Measurements from ENCODE around the gene ERCC3.

The ERCC3 gene

DNA sequence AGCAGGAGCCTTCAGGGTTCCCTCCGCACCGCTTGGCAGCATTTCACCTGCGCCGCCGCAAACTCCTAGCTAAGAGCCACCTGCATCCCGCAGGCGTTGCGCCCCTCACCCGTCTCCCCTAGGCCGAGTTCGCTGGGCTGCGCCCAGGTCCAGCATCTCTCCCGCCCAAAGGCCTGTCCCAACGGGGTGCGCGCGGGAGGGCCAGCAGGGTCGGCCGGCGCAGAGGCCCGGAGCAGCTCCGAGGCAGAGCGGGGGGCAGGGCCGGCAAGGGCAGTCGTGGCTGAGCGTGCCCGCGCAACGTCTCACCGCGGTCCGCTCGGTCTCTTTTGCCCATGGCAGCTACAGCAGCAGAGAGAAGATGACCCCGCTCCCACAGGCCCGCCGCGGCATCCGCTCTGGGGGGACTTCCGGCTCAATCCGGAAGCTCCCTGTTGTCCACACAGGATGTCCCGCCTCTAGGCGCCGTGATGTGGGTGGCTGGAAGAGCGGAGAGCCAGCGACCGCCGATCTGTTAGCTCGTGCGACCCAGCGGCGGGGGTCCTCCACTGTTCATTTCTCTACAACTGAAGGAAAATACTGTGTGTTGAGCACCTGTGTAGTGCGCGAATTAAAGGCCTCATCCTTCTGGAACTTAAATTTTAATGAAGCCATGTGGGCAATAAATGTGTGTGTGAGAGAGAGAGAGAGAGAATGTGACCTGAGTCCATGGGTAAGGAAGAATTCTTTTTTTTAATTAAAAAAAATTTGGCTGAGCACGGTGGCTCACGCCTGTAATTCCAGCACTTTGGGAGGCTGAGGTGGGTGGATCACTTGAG, at the start of gene ERCC3:
TSS of gene ERCC3 (minus strand) at position 397 of the 815 bp plus-strand sequence. CDS start at position 334, 63 bp downstream.
- H3K9me3 Mint-ChIP-seq = no peaks in the 10 kb centered on the region
- peak within 1 kb of the TSS; percentile 93 for H3K27ac Mint-ChIP-seq
- peak within 1 kb of the TSS; percentile 97 for H3K4me3 Mint-ChIP-seq
- H3K27me3 Mint-ChIP-seq (ENCODE audit: low read depth) = no peaks in the 10 kb centered on the region
- H3K36me3 Mint-ChIP-seq (ENCODE audit: low read depth) = peaks cover 25% of the 10 kb centered on the region
- H3K4me1 Mint-ChIP-seq (ENCODE audit: low read depth) = peaks cover 20% of the 10 kb centered on the region

DNA sequence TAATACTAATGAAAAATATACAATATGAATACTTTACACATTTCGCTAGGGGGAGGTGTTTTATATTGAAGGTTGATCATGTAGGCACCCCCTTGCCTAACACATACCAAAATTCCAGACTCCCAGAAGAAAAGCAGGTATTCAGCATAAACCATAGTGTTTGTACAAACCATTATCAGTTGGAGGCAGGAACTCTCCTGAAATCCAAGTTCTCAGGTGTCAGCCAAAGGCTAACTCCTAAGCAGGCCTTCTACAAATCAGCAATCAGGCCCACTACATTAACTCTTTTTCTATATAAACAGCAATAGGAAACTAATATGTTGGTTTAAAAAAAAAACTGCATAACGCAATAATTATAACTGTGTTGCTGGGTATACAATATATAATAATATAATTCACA, 49.3 kb upstream of the ERCC3 start:
- H3K9me3 Mint-ChIP-seq = no peaks in the 10 kb centered on the region
- no peaks in the 10 kb centered on the region for H3K27me3 Mint-ChIP-seq (ENCODE audit: low read depth)
- no peak overlapping the region for H3K27ac Mint-ChIP-seq
- H3K36me3 Mint-ChIP-seq (ENCODE audit: low read depth) = peaks cover 13% of the 10 kb centered on the region
- no peak overlapping the region for H3K4me3 Mint-ChIP-seq
- peaks cover 5% of the 10 kb centered on the region for H3K4me1 Mint-ChIP-seq (ENCODE audit: low read depth)

DNA sequence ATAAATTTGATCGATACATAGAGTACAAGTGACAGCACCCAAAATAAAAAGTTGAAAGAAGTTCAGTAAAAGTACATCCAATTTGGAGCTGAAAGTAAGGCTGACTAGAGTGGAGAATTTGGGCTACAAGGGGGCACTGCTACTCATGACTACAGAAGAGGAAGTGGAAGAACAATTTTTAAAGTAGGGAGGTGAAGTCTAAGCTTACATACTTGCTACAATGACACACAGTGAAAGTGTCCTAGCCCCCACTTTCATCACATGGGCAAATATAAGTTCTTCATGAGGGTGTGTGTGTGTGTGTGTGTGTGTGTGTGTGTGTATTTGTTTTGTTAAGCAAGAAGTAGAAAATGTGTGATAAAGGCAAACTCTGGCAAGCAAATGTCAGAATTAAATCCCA, 48.2 kb upstream of the ERCC3 start:
- no peak overlapping the region for H3K27ac Mint-ChIP-seq
- peaks cover 16% of the 10 kb centered on the region for H3K36me3 Mint-ChIP-seq (ENCODE audit: low read depth)

DNA sequence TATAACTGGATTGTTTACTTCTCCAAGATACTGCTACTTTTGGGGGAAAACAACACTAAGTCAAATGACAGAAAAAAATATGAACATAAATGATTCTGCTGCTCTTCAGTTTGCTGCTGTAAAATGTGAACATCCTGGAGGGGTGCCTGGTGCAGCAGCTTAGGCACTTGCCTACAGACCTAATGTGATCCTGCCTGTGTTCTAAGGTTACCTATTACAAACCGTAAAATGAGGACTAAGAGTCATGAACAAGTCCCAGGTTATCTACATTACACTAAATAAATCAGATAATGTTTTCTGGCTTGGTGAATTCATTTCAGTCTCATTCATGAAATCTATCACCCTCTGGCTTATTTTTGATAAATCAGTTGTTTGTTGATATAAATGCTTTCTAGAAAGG, 38.4 kb upstream of the ERCC3 start:
- Mint-ChIP-seq H3K36me3 (ENCODE audit: low read depth) (peaks cover 9% of the 10 kb centered on the region), H3K27me3 (ENCODE audit: low read depth) (no peaks in the 10 kb centered on the region), H3K4me1 (ENCODE audit: low read depth) (no peaks in the 10 kb centered on the region)

More for the DNA sequence above, 48.2 kb upstream of the ERCC3 start:
- H3K4me1 Mint-ChIP-seq (ENCODE audit: low read depth) = peaks cover 5% of the 10 kb centered on the region
- no peak overlapping the region for H3K4me3 Mint-ChIP-seq
- H3K27me3 Mint-ChIP-seq (ENCODE audit: low read depth) = no peaks in the 10 kb centered on the region
- no peaks in the 10 kb centered on the region for H3K9me3 Mint-ChIP-seq

DNA sequence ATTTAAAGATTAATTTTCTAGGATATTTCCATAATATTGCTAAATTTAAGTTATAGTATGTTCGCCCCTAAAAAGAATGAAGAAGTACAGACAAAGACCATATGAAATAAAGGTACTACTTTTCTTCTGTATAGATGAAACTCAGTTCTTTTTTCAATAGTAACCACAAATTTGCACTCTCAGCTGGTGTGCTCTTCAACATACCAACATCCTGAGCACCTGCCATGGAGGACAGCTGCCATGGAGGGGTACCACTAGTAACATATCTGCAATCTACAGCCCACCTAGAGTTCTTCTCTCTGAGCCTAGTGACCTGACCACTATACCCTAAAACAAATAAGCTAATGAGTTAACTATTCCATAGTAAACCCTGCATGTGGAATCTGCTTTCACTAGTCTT, 36.8 kb upstream of the ERCC3 start:
- Mint-ChIP-seq H3K4me1 (ENCODE audit: low read depth) (no peaks in the 10 kb centered on the region), H3K27me3 (ENCODE audit: low read depth) (no peaks in the 10 kb centered on the region), H3K9me3 (no peaks in the 10 kb centered on the region), H3K27ac (no peak overlapping the region), H3K4me3 (no peak overlapping the region), H3K36me3 (ENCODE audit: low read depth) (peaks cover 12% of the 10 kb centered on the region)

More for the DNA sequence above, 38.4 kb upstream of the ERCC3 start:
- no peaks in the 10 kb centered on the region for H3K9me3 Mint-ChIP-seq
- no peak overlapping the region for H3K27ac Mint-ChIP-seq
- no peak overlapping the region for H3K4me3 Mint-ChIP-seq

DNA sequence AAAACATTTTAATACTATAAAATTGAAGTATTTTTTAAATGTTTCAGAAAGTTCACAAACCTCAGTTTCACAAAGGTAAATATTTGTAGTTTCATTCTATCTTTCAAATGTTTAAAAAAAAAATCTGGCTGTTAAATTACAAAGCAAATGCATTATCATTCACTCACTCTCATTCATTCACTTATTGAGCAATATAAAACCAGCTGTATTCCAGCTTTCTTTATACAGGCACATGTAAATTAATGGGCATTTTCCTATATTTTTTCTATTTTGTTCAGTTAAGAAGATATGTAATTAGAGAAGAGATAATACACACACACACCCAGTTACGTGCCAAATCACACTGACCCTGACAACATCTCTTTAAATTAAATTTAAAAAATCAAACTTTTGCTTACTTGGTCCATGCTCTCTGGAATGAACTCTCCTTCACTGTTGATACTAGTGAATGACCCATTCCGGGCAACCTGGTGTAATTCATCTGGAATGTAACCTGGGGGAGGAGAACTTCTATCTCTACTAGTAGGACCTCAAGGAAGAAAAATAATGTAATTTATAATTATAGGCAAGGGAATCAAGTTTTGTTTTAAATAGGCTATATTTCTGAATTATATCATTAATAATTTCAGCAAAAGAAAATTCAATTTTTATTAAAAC, 32.5 kb upstream of the ERCC3 start:
- H3K36me3 Mint-ChIP-seq (ENCODE audit: low read depth) = peaks cover 20% of the 10 kb centered on the region
- no peak overlapping the region for H3K4me3 Mint-ChIP-seq
- no peaks in the 10 kb centered on the region for H3K27me3 Mint-ChIP-seq (ENCODE audit: low read depth)
- no peak overlapping the region for H3K27ac Mint-ChIP-seq
- H3K9me3 Mint-ChIP-seq = no peaks in the 10 kb centered on the region
- H3K4me1 Mint-ChIP-seq (ENCODE audit: low read depth) = no peaks in the 10 kb centered on the region

DNA sequence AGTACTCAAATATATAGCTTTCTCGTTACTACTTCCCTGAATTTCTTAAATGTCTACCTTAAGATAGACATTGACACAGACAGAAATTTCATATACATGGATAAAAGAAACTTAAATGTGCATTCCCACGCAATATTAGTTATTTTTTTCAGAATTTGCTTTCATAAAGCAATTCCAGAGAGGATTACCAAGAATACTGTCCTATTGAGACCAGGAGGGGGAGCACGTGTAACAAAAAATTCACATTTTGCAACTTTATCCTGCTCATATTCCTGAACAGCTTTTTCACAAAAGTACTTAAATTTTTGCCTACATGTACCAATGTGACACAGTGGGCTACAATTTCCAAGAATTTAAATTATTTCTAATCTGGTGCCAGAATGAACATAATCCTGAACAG, 30.7 kb upstream of the ERCC3 start:
- H3K27me3 Mint-ChIP-seq (ENCODE audit: low read depth) = no peaks in the 10 kb centered on the region
- peaks cover 7% of the 10 kb centered on the region for H3K9me3 Mint-ChIP-seq
- H3K4me1 Mint-ChIP-seq (ENCODE audit: low read depth) = peaks cover 3% of the 10 kb centered on the region
- no peak overlapping the region for H3K27ac Mint-ChIP-seq
- H3K36me3 Mint-ChIP-seq (ENCODE audit: low read depth) = peaks cover 29% of the 10 kb centered on the region
- H3K4me3 Mint-ChIP-seq = no peak overlapping the region

DNA sequence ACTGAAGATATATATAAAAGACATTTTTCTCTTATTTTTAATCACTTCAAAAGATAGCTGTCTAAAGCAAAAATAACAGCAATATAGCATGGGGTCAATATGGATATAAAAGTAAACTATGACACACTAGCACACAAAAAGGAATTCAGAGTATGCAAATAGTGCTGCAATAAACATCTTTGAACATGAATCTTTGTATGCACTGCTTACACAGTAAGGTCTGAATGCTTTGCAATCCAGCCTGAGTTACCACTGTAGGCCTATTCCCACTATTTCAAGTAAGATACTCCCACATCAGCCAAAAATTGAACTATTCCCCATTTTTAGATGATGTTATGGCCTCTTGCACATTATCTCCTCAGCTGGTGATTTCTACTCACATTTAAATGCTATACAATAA, 27.4 kb upstream of the ERCC3 start:
- Mint-ChIP-seq H3K4me1 (ENCODE audit: low read depth) (peaks cover 3% of the 10 kb centered on the region), H3K4me3 (no peak overlapping the region), H3K27ac (no peak overlapping the region), H3K27me3 (ENCODE audit: low read depth) (no peaks in the 10 kb centered on the region), H3K36me3 (ENCODE audit: low read depth) (peaks cover 37% of the 10 kb centered on the region), H3K9me3 (peaks cover 7% of the 10 kb centered on the region)

DNA sequence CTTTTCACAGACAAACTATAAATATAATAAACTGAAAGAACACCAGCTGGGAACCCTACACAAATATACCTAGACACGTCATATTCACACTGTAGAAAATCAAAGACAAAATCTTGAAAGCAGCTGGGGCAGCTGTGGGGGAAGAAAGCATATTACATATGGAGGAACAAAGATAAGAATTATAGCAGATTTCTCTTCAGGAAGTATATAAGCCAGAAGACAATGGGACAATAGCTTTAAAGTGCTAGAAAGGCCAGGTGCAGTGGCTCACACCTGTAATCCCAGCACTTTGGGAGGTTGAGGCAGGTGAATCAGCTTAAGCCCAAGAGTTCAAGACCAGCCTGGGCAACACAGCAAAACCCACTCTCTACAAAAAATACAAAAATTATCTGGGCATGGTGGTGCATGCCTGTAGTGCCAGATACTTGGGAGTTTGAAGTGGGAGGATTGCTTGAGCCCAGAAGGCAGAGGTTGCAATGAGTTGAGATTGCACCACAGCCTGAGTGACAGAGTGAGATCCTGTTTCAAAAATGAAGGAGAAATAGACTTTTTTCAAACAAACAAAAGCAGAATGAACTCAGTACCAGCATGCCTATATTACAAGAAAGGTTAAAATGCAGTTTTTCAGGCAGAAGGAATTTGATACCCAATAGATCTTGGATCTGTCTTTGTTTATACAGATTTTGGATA, 26.8 kb upstream of the ERCC3 start:
- peaks cover 3% of the 10 kb centered on the region for H3K4me1 Mint-ChIP-seq (ENCODE audit: low read depth)
- peaks cover 37% of the 10 kb centered on the region for H3K36me3 Mint-ChIP-seq (ENCODE audit: low read depth)
- H3K27me3 Mint-ChIP-seq (ENCODE audit: low read depth) = no peaks in the 10 kb centered on the region
- H3K4me3 Mint-ChIP-seq = no peak overlapping the region
- H3K9me3 Mint-ChIP-seq = peaks cover 7% of the 10 kb centered on the region
- H3K27ac Mint-ChIP-seq = no peak overlapping the region

DNA sequence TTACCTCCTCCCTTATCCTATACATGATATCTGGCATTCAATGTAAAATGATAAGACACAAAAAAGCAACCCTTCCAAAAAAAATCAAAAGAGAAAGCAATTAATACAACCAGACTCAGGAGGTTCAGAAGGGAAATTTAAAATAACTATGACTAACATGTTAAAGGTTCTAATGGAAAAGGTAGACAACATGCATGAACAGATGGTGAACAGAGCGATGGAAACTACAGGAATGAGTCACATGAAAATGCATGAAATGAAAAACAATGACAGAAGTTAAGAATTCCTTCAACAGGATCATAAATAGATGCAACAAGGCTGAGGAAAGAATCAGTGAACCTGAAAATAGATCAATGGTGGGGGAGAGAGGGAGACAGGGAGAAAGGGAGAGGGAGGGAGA, 26.1 kb upstream of the ERCC3 start:
- H3K9me3 Mint-ChIP-seq = peaks cover 7% of the 10 kb centered on the region
- no peak overlapping the region for H3K27ac Mint-ChIP-seq
- H3K27me3 Mint-ChIP-seq (ENCODE audit: low read depth) = no peaks in the 10 kb centered on the region
- peaks cover 3% of the 10 kb centered on the region for H3K4me1 Mint-ChIP-seq (ENCODE audit: low read depth)
- H3K4me3 Mint-ChIP-seq = no peak overlapping the region
- H3K36me3 Mint-ChIP-seq (ENCODE audit: low read depth) = peaks cover 41% of the 10 kb centered on the region

DNA sequence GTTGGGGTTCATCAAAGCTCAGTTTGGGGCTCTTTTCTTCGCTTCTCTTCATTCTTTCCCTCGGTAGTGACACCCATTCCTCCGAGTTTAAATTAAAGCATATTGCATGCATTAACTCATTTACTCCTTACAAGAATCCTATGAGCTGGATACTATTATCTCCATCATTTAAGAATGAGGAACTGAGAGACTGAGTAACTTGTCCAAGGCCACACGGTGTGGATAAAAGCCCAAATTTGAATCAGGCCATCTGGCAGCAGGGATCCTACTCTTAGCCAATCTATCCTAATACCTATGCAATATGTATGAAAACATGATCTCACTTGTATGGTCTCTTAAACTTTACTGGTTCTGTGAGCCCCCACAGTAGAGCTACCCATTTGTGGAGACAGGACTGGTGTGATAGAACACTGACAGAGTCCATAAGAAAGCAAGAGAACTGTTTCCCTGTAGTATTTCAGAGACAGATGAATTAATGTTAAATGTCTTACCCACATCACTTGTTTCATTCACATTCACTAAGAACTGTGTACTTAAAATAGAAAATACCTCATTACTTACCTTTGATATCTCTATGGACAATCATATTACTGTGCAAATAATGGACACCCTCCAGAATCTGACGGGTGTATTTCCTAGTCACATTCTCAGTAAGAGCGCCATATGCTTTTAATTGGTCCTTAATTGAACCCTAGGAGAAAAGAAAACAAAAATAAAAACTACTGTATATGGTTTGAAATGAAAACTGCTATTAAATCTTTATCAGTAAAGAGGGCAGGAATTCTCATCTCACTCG, 20.4 kb upstream of the ERCC3 start:
- Mint-ChIP-seq H3K4me3 (no peak overlapping the region), H3K27me3 (ENCODE audit: low read depth) (no peaks in the 10 kb centered on the region), H3K36me3 (ENCODE audit: low read depth) (peaks cover 48% of the 10 kb centered on the region), H3K9me3 (no peaks in the 10 kb centered on the region), H3K27ac (no peak overlapping the region), H3K4me1 (ENCODE audit: low read depth) (no peaks in the 10 kb centered on the region)

DNA sequence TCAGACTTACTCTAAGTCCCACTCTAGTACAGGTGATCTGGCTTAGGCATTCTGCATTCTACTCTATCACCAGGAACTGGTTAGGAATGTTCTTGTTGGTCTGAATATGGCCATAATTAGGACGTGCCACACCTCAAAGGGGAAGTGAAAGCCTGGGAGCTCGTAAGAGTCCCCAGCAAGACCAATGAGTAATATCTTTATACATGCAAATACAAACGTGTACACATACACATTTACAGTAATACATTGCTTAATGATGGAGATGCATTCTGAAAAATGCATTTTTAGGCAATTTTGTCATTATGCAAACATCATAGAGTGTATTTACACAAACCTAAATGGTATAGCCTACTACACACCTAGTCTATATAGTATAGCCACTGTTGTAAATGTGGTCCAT, 19.5 kb upstream of the ERCC3 start:
- Mint-ChIP-seq H3K4me3 (no peak overlapping the region), H3K27ac (no peak overlapping the region), H3K9me3 (no peaks in the 10 kb centered on the region), H3K36me3 (ENCODE audit: low read depth) (peaks cover 44% of the 10 kb centered on the region), H3K27me3 (ENCODE audit: low read depth) (no peaks in the 10 kb centered on the region), H3K4me1 (ENCODE audit: low read depth) (peaks cover 3% of the 10 kb centered on the region)

DNA sequence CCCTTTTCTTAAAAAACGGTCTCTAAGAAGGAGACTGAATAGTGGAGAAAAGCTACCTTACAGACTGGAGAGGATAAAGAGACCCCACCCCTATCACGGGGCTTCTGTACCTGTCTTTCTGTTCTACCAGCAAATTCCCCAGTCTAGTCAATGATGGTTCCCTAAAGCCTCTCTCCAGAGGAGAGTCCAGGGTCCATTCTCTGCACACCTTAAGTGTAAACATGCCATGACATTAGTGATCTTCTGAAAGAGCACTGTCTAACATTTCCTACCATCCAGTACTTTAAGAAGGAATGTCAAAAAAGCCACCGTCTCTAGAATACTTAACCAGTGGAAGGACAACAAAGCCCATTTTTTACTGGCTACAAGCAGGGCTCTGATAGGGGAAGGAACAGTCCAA, 17.0 kb upstream of the ERCC3 start:
- Mint-ChIP-seq H3K4me3 (no peak overlapping the region), H3K27me3 (ENCODE audit: low read depth) (no peaks in the 10 kb centered on the region), H3K27ac (no peak overlapping the region), H3K9me3 (no peaks in the 10 kb centered on the region), H3K4me1 (ENCODE audit: low read depth) (peaks cover 3% of the 10 kb centered on the region), H3K36me3 (ENCODE audit: low read depth) (peaks cover 43% of the 10 kb centered on the region)

DNA sequence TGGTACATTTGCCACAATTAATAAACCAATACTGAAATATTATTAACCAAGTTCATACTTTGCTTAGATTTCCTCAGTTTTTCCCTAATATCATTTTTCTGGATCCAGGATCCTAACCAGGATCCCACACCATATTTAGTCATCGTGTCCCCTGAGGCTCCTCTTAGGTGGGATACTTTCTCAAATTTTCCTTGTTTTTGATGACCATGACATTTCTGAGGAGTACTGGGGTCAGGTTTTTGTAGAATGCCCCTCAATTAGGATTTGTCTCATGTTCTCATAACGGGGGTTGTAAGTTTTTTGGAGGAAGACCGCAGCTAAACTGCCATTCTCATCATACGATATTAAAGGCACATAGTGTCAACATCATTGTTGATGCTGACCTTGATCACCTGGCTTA, 15.5 kb upstream of the ERCC3 start:
- Mint-ChIP-seq H3K27ac (no peak overlapping the region), H3K27me3 (ENCODE audit: low read depth) (no peaks in the 10 kb centered on the region), H3K36me3 (ENCODE audit: low read depth) (peaks cover 39% of the 10 kb centered on the region), H3K9me3 (no peaks in the 10 kb centered on the region), H3K4me3 (no peak overlapping the region), H3K4me1 (ENCODE audit: low read depth) (peaks cover 3% of the 10 kb centered on the region)
